ENCODE results near the gene KATNAL2. TPM values are rescaled to one million over a fixed set of nuclear protein-coding genes. Genes with fewer than 3 reads are reported as not detected.

KATNAL2 gene, protein sequence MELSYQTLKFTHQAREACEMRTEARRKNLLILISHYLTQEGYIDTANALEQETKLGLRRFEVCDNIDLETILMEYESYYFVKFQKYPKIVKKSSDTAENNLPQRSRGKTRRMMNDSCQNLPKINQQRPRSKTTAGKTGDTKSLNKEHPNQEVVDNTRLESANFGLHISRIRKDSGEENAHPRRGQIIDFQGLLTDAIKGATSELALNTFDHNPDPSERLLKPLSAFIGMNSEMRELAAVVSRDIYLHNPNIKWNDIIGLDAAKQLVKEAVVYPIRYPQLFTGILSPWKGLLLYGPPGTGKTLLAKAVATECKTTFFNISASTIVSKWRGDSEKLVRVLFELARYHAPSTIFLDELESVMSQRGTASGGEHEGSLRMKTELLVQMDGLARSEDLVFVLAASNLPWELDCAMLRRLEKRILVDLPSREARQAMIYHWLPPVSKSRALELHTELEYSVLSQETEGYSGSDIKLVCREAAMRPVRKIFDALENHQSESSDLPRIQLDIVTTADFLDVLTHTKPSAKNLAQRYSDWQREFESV
- total RNA-seq: 0.42 TPM

DNA sequence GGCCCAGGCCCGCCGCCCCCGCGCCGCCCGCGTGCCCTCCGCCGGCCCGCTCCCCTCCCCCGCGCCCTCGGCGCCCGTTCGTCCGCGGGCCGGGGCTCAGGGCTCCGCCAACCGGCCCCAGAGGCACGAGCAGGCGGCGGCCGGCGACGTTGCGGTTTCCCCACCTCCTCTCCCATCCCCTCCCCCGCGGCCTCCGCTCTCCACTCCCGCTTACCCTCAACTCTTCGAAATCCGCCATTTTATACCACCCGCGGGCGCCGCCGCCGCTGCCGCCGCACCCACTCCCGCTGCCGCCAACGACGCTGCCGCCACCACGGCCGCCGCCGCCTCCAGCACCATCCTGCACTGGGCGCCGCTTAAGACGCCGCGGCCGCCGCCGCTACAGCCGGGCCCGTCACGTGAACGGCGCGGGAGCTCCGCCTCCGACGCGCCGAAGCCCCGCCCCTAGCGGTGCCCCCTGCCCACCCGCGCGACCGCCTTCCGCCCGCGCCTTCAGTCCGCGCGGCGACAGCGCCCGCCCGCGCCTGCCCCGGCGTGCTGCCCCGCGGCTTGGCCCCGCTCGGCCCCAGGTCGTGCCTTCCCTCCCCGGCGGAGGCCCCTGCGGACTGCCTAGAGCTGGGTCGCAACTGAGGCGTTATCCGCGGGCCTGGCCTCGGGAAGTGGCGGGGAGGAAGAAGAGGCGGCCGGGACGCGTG lies at the start of gene KATNAL2, which contains the start of gene PIAS2:
KATNAL2 (plus strand) TSS at position 495 of the 695 bp plus-strand sequence. CDS start 29,271 bp downstream, outside the sequence.
PIAS2 (minus strand) TSS at position 400 of the 695 bp plus-strand sequence; CDS start at position 238, 162 bp downstream.
- peak within 1 kb of the TSS; percentile 62 for H3K4me3 ChIP-seq (ENCODE audit: low read length)
- H3K27me3 ChIP-seq (ENCODE audit: insufficient read depth, low read length): no peaks in the 10 kb centered on the region

GRCh38 chr18:46868169-46868921 lies 49.1 kb upstream of the KATNAL2 start:
- Histone ChIP-seq H3K4me3 (ENCODE audit: low read length) (no peak overlapping the region), H3K9me3 (ENCODE audit: low read depth, low read length) (peaks cover 5% of the 10 kb centered on the region), H3K4me1 (ENCODE audit: insufficient read depth, low read length) (peaks cover 3% of the 10 kb centered on the region), H3K27me3 (ENCODE audit: insufficient read depth, low read length) (no peaks in the 10 kb centered on the region)

More for the DNA sequence above, at the start of gene KATNAL2, which contains the start of gene PIAS2:
- Histone ChIP-seq H3K9me3 (ENCODE audit: low read depth, low read length) (no peaks in the 10 kb centered on the region), H3K4me1 (ENCODE audit: insufficient read depth, low read length) (peaks cover 16% of the 10 kb centered on the region)

DNA sequence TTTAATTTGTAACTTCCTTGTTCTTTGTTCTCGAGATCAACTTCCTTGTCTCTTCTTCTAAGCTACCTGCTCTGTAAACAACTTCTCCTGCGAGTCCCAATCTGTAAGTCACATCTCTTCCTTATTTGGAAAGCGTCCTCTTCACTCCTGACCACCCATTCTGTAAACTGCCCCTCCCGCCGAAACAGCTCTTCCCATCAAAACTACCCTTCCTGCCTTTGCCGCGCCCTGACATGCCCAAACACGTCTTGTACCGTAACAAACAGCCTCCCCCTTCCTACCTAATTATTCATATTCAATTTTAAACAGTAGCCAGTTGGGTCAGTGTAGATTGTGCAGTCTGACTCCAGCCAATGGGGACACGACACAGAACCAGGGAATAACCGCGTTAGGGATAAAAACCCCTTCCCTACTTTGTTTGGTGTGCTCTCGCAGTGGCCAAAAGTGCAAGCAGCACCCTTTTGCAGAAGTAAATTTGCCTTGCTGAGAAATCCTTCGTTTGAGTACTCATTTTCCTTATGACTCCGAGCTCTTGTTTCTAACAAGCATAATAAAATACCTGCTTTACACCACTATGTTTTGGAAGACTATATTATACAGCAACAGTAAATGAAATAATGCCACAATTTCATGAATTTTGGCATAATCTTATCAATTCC lies 39.9 kb upstream of the KATNAL2 start:
- H3K4me3 ChIP-seq (ENCODE audit: low read length): no peak overlapping the region
- H3K4me1 ChIP-seq (ENCODE audit: insufficient read depth, low read length): peaks cover 7% of the 10 kb centered on the region
- peaks cover 24% of the 10 kb centered on the region for H3K9me3 ChIP-seq (ENCODE audit: low read depth, low read length)
- no peaks in the 10 kb centered on the region for H3K27me3 ChIP-seq (ENCODE audit: insufficient read depth, low read length)

DNA sequence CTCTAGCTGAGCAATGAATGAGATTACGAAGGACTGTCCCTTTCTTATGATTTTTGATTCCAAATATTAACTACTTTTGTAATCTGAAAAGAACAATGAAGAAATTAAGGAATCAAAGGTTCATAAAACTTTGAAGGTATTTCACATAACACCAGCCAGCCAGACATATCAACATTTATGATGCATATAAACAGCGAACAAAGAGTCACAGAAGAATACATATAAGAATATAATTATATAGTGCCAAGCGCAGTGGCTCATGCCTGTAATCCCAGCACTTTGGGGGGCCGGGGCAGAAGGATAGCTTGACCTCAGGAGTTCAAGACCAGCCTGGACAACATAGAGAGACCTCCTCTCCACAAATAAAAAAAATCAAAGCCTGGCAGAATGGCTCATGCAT lies 34.2 kb upstream of the KATNAL2 start:
- H3K9me3 ChIP-seq (ENCODE audit: low read depth, low read length): peaks cover 12% of the 10 kb centered on the region
- no peaks in the 10 kb centered on the region for H3K4me1 ChIP-seq (ENCODE audit: insufficient read depth, low read length)
- H3K4me3 ChIP-seq (ENCODE audit: low read length): no peak overlapping the region
- H3K27me3 ChIP-seq (ENCODE audit: insufficient read depth, low read length): no peaks in the 10 kb centered on the region

GRCh38 chr18:46886893-46887292 lies 30.5 kb upstream of the KATNAL2 start:
- no peaks in the 10 kb centered on the region for H3K4me1 ChIP-seq (ENCODE audit: insufficient read depth, low read length)
- H3K9me3 ChIP-seq (ENCODE audit: low read depth, low read length): peaks cover 15% of the 10 kb centered on the region
- no peak overlapping the region for H3K4me3 ChIP-seq (ENCODE audit: low read length)
- H3K27me3 ChIP-seq (ENCODE audit: insufficient read depth, low read length): no peaks in the 10 kb centered on the region

- Histone ChIP-seq H3K4me3 (ENCODE audit: low read length) (no peak overlapping the region), H3K9me3 (ENCODE audit: low read depth, low read length) (peaks cover 15% of the 10 kb centered on the region), H3K4me1 (ENCODE audit: insufficient read depth, low read length) (no peaks in the 10 kb centered on the region), H3K27me3 (ENCODE audit: insufficient read depth, low read length) (no peaks in the 10 kb centered on the region)
These were observed 28.4 kb upstream of the KATNAL2 start for GRCh38 chr18:46888965-46889364.

DNA sequence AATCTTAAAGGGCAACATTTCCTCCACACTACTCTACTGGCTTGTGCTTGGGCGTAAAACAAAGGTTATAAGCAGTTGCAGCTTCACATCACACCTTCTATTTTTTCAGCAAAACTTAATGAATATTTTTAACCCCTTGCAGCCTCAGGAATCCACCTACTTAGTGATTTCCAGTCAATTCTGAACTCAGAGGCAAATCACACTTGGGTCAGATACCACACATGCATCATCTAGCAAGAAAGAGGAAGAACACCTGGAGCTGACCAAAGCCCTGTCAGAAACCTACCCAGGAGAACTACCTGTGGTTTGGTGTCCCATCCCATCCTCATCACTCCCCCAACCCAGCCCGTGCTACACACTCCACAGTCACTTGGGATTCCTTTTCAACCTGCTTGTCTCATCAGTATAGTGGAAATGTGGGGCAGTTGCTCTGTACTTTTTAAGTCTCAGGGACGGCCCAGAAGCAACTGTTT lies 25.6 kb upstream of the KATNAL2 start:
- no peak overlapping the region for H3K4me3 ChIP-seq (ENCODE audit: low read length)
- peaks cover 15% of the 10 kb centered on the region for H3K9me3 ChIP-seq (ENCODE audit: low read depth, low read length)
- H3K4me1 ChIP-seq (ENCODE audit: insufficient read depth, low read length): no peaks in the 10 kb centered on the region
- H3K27me3 ChIP-seq (ENCODE audit: insufficient read depth, low read length): no peaks in the 10 kb centered on the region

GRCh38 chr18:46892842-46893241 lies 24.6 kb upstream of the KATNAL2 start:
- H3K27me3 ChIP-seq (ENCODE audit: insufficient read depth, low read length): no peaks in the 10 kb centered on the region
- H3K9me3 ChIP-seq (ENCODE audit: low read depth, low read length): peaks cover 15% of the 10 kb centered on the region
- H3K4me3 ChIP-seq (ENCODE audit: low read length): no peak overlapping the region
- H3K4me1 ChIP-seq (ENCODE audit: insufficient read depth, low read length): no peaks in the 10 kb centered on the region

GRCh38 chr18:46893360-46893759 lies 24.0 kb upstream of the KATNAL2 start:
- no peaks in the 10 kb centered on the region for H3K4me1 ChIP-seq (ENCODE audit: insufficient read depth, low read length)
- H3K4me3 ChIP-seq (ENCODE audit: low read length): no peak overlapping the region
- H3K27me3 ChIP-seq (ENCODE audit: insufficient read depth, low read length): no peaks in the 10 kb centered on the region
- H3K9me3 ChIP-seq (ENCODE audit: low read depth, low read length): peaks cover 14% of the 10 kb centered on the region

DNA sequence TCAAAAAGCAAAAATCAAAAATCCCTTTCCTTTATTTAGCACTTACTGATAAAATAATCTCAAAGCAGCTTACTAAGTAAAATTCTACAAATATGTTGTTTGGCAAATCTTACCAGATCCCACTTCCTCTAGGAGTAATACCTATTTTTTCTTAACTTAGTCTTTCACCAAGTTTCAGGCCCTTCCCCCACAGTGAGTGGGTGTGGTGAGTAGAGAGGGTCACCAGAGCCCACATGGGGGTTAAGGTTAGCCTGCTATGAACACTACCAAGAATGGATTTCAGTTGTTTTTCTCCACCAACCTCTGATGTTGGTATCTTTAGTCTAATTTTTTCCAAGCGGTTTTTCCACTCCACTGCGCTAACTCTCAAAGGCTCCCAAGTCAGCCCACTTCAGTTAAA lies 23.3 kb upstream of the KATNAL2 start:
- no peaks in the 10 kb centered on the region for H3K27me3 ChIP-seq (ENCODE audit: insufficient read depth, low read length)
- no peak overlapping the region for H3K4me3 ChIP-seq (ENCODE audit: low read length)
- peaks cover 6% of the 10 kb centered on the region for H3K9me3 ChIP-seq (ENCODE audit: low read depth, low read length)
- no peaks in the 10 kb centered on the region for H3K4me1 ChIP-seq (ENCODE audit: insufficient read depth, low read length)

- H3K9me3 ChIP-seq (ENCODE audit: low read depth, low read length): no peaks in the 10 kb centered on the region
- H3K4me1 ChIP-seq (ENCODE audit: insufficient read depth, low read length): no peaks in the 10 kb centered on the region
- no peak overlapping the region for H3K4me3 ChIP-seq (ENCODE audit: low read length)
- H3K27me3 ChIP-seq (ENCODE audit: insufficient read depth, low read length): no peaks in the 10 kb centered on the region
These were observed 18.0 kb upstream of the KATNAL2 start for GRCh38 chr18:46899274-46899948.

DNA sequence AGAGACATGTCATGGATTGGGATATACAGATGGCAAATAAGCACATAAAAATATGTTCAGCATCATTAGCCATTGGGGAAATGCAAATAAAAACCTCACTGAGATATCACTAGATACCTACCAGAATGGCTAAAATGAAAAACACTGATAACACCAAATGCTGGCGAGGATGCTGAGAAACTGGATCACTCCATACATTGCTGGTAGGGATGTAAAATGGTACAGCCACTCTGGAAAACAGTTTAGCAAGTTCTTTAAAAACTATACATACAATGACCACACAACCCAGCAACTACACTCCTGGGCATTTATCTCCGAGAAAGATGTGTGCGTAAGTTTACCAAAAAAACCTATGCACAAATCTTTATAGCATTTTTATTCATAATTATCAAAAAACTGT lies 14.0 kb upstream of the KATNAL2 start:
- Histone ChIP-seq H3K9me3 (ENCODE audit: low read depth, low read length) (no peaks in the 10 kb centered on the region), H3K4me1 (ENCODE audit: insufficient read depth, low read length) (no peaks in the 10 kb centered on the region), H3K4me3 (ENCODE audit: low read length) (no peak overlapping the region), H3K27me3 (ENCODE audit: insufficient read depth, low read length) (no peaks in the 10 kb centered on the region)

- H3K4me1 ChIP-seq (ENCODE audit: insufficient read depth, low read length): no peaks in the 10 kb centered on the region
- no peaks in the 10 kb centered on the region for H3K27me3 ChIP-seq (ENCODE audit: insufficient read depth, low read length)
- H3K9me3 ChIP-seq (ENCODE audit: low read depth, low read length): no peaks in the 10 kb centered on the region
- H3K4me3 ChIP-seq (ENCODE audit: low read length): no peak overlapping the region
These were observed 7.9 kb upstream of the KATNAL2 start for GRCh38 chr18:46909497-46909896.

DNA sequence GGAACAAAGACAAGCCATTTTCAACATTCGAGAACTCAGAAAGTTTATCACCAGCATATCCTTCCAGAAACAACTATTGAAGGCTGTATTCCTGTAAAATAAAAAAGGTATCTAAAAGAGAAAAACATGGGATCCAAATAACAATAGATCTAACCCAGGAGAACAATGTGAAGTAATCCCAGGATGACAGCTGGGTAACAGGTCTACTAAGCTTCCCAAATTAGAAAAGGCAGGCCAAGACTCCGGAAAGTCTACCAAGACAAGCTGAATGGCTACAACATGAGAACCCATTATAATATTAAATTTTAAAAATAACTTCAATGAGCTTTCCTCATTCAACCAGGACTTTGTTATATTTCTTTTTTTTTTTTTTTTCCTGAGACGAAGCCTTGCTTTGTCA lies 6.5 kb upstream of the KATNAL2 start:
- Histone ChIP-seq H3K4me3 (ENCODE audit: low read length) (no peak overlapping the region), H3K27me3 (ENCODE audit: insufficient read depth, low read length) (no peaks in the 10 kb centered on the region), H3K9me3 (ENCODE audit: low read depth, low read length) (no peaks in the 10 kb centered on the region), H3K4me1 (ENCODE audit: insufficient read depth, low read length) (peaks cover 2% of the 10 kb centered on the region)
